ENCODE results near the gene CDC42BPB. TPM values are rescaled to one million over a fixed set of nuclear protein-coding genes. Genes with fewer than 3 reads are reported as not detected.

The CDC42BPB gene
- total and polyA plus RNA-seq, 2 experiments from 2014 or later = 13.0 to 106 TPM

- Histone ChIP-seq H3K4me3 (no peak overlapping the region), H3F3A (ENCODE audit: insufficient read depth) (no peaks in the 10 kb centered on the region), H4K20me1 (ENCODE audit: insufficient read depth) (no peaks in the 10 kb centered on the region), H3K9me3 (ENCODE audit: low read depth) (no peaks in the 10 kb centered on the region), H3K9ac (no peak overlapping the region), H3K4me2 (ENCODE audit: unreplicated experiment) (no peak overlapping the region), H3K27ac (no peak overlapping the region), H3K36me3 (ENCODE audit: low read depth) (no peaks in the 10 kb centered on the region), H3K79me2 (ENCODE audit: insufficient read depth) (no peaks in the 10 kb centered on the region), H3K27me3 (replicated peaks; ENCODE audit: insufficient read depth) (no peaks in the 10 kb centered on the region; the same call in 1 of the 2 replicates), H3K9me2 (ENCODE audit: insufficient read depth) (no peaks in the 10 kb centered on the region), H2AFZ (no peak overlapping the region), H3K4me1 (ENCODE audit: insufficient read depth) (no peaks in the 10 kb centered on the region)
- DNase-seq = no peak
- in situ Hi-C loops (cut with MboI) = no loop called here
- TF ChIP-seq EZH2phosphoT487 (IDR thresholded peaks at IDR 0.05; ENCODE audit: insufficient read depth, low read depth) (no peak), EZH2 (IDR thresholded peaks at IDR 0.05; ENCODE audit: insufficient read depth, poor library complexity, severe bottlenecking) (no peak)
- WGBS, 2 experiments (ENCODE audit: low coverage in 1 of 2, low lambda C conversion rate in 2 of 2, missing lambda C conversion rate in 2 of 2) = 61 to 64% methylated on average over 11 of the region's 11 CpGs
These were observed 21.7 kb upstream of the CDC42BPB start for GRCh38 chr14:103078860-103079587.

GRCh38 chr14:103078420-103078749, 21.0 kb upstream of the CDC42BPB start:
- WGBS, 2 experiments (ENCODE audit: low coverage in 1 of 2, low lambda C conversion rate in 2 of 2, missing lambda C conversion rate in 2 of 2) = 3% methylated on average over 8 to 9 of the region's 9 CpGs
- H3K27ac ChIP-seq = no peak overlapping the region
- H3K9me2 ChIP-seq (ENCODE audit: insufficient read depth) = no peaks in the 10 kb centered on the region
- no peaks in the 10 kb centered on the region for H4K20me1 ChIP-seq (ENCODE audit: insufficient read depth)
- H3F3A ChIP-seq (ENCODE audit: insufficient read depth) = no peaks in the 10 kb centered on the region
- H3K79me2 ChIP-seq (ENCODE audit: insufficient read depth) = no peaks in the 10 kb centered on the region
- in situ Hi-C loops (cut with MboI) = no loop called here
- no peaks in the 10 kb centered on the region for H3K9me3 ChIP-seq (ENCODE audit: low read depth)
- no peak overlapping the region for H2AFZ ChIP-seq
- H3K4me1 ChIP-seq (ENCODE audit: insufficient read depth) = no peaks in the 10 kb centered on the region
- H3K4me2 ChIP-seq (ENCODE audit: unreplicated experiment) = no peak overlapping the region
- no peak overlapping the region for H3K9ac ChIP-seq
- no peaks in the 10 kb centered on the region for H3K36me3 ChIP-seq (ENCODE audit: low read depth)
- DNase-seq = peak; percentile 93
- H3K4me3 ChIP-seq = no peak overlapping the region
- no peaks in the 10 kb centered on the region for H3K27me3 ChIP-seq (replicated peaks; ENCODE audit: insufficient read depth)
- TF ChIP-seq EZH2 (IDR thresholded peaks at IDR 0.05; ENCODE audit: insufficient read depth, poor library complexity, severe bottlenecking) (no peak), EZH2phosphoT487 (IDR thresholded peaks at IDR 0.05; ENCODE audit: insufficient read depth, low read depth) (no peak)

GRCh38 chr14:103074729-103075367, 17.5 kb upstream of the CDC42BPB start:
- peak overlapping the region; percentile 63 for H3K4me2 ChIP-seq (ENCODE audit: unreplicated experiment)
- in situ Hi-C loops (cut with MboI) = no loop called here
- WGBS, 2 experiments (ENCODE audit: low coverage in 1 of 2, low lambda C conversion rate in 2 of 2, missing lambda C conversion rate in 2 of 2) = 6 to 7% methylated on average over 12 to 14 of the region's 21 CpGs

GRCh38 chr14:103073876-103074728, 16.8 kb upstream of the CDC42BPB start:
- no peak overlapping the region; the same call in 1 of the 2 replicates for H2AFZ ChIP-seq
- WGBS, 2 experiments (ENCODE audit: low coverage in 1 of 2, low lambda C conversion rate in 2 of 2, missing lambda C conversion rate in 2 of 2) = 53 to 60% methylated on average over 21 of the region's 21 CpGs

More at GRCh38 chr14:103074729-103075367, 17.5 kb upstream of the CDC42BPB start:
- Histone ChIP-seq H3K27ac (no peak overlapping the region), H3K4me1 (ENCODE audit: insufficient read depth) (no peaks in the 10 kb centered on the region; the same call in 1 of the 2 replicates), H3K9ac (peak overlapping the region; percentile 75), H4K20me1 (ENCODE audit: insufficient read depth) (no peaks in the 10 kb centered on the region), H3F3A (ENCODE audit: insufficient read depth) (no peaks in the 10 kb centered on the region), H3K27me3 (replicated peaks; ENCODE audit: insufficient read depth) (no peaks in the 10 kb centered on the region), H3K36me3 (ENCODE audit: low read depth) (no peaks in the 10 kb centered on the region), H3K79me2 (ENCODE audit: insufficient read depth) (no peaks in the 10 kb centered on the region), H3K4me3 (peak overlapping the region; percentile 67), H3K9me3 (ENCODE audit: low read depth) (no peaks in the 10 kb centered on the region), H2AFZ (peak overlapping the region; percentile 78), H3K9me2 (ENCODE audit: insufficient read depth) (no peaks in the 10 kb centered on the region)
- TF ChIP-seq EZH2 (IDR thresholded peaks at IDR 0.05; ENCODE audit: insufficient read depth, poor library complexity, severe bottlenecking) (no peak), EZH2phosphoT487 (IDR thresholded peaks at IDR 0.05; ENCODE audit: insufficient read depth, low read depth) (no peak)
- peak; percentile 61 for DNase-seq

More at GRCh38 chr14:103073876-103074728, 16.8 kb upstream of the CDC42BPB start:
- H3K9me2 ChIP-seq (ENCODE audit: insufficient read depth) = no peaks in the 10 kb centered on the region
- peak; percentile 53 for DNase-seq
- H3F3A ChIP-seq (ENCODE audit: insufficient read depth) = no peaks in the 10 kb centered on the region
- no peaks in the 10 kb centered on the region for H4K20me1 ChIP-seq (ENCODE audit: insufficient read depth)
- no peaks in the 10 kb centered on the region for H3K9me3 ChIP-seq (ENCODE audit: low read depth)
- no peak overlapping the region for H3K27ac ChIP-seq
- H3K36me3 ChIP-seq (ENCODE audit: low read depth) = no peaks in the 10 kb centered on the region
- H3K4me1 ChIP-seq (ENCODE audit: insufficient read depth) = no peaks in the 10 kb centered on the region; the same call in 1 of the 2 replicates
- no peaks in the 10 kb centered on the region for H3K27me3 ChIP-seq (replicated peaks; ENCODE audit: insufficient read depth)
- no peak overlapping the region for H3K4me3 ChIP-seq
- TF ChIP-seq EZH2 (IDR thresholded peaks at IDR 0.05; ENCODE audit: insufficient read depth, poor library complexity, severe bottlenecking) (no peak), EZH2phosphoT487 (IDR thresholded peaks at IDR 0.05; ENCODE audit: insufficient read depth, low read depth) (no peak)
- no peak overlapping the region for H3K9ac ChIP-seq
- H3K79me2 ChIP-seq (ENCODE audit: insufficient read depth) = no peaks in the 10 kb centered on the region
- no peak overlapping the region for H3K4me2 ChIP-seq (ENCODE audit: unreplicated experiment)
- in situ Hi-C loops (cut with MboI) = no loop called here

Measured in GM23248 (cell line).